ENCODE measurements around the gene SDC4.

DNA sequence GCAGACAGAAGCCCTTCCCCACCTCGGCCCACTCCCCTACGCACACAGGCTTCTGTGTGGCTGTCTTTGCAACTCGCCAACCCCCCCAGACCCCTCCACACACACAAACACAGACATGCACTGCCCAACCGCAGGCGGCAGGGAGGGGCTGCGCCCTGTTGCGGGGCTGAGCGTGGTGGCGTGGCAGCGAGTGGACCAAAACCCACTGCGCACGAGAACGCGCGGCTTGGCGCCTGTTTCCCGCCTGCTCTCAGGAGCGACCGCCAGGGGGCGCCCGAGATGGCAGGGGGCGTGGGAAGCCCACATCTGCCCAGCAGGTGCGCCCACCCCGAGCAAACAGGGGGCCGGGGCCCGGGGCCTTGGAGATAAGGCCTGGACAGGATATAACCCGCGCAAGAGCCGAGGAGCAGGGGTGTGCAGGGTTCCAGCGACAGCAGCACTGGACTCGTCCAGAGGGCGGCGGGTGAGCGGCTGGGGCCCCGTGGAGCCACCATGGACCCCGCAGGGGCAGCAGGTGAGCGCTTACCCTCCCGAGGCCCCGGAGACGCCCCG, 41.7 kb downstream of the SDC4 start, which contains the start of gene RBPJL:
- TF ChIP-seq, protein P1, sequence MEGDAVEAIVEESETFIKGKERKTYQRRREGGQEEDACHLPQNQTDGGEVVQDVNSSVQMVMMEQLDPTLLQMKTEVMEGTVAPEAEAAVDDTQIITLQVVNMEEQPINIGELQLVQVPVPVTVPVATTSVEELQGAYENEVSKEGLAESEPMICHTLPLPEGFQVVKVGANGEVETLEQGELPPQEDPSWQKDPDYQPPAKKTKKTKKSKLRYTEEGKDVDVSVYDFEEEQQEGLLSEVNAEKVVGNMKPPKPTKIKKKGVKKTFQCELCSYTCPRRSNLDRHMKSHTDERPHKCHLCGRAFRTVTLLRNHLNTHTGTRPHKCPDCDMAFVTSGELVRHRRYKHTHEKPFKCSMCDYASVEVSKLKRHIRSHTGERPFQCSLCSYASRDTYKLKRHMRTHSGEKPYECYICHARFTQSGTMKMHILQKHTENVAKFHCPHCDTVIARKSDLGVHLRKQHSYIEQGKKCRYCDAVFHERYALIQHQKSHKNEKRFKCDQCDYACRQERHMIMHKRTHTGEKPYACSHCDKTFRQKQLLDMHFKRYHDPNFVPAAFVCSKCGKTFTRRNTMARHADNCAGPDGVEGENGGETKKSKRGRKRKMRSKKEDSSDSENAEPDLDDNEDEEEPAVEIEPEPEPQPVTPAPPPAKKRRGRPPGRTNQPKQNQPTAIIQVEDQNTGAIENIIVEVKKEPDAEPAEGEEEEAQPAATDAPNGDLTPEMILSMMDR (IDR thresholded peaks at IDR 0.05) = peak; percentile 36 to 63 (median 54)
- TF ChIP-seq POLR2A (IDR thresholded peaks at IDR 0.05) (no peak), POLR2AphosphoS5 (IDR thresholded peaks at IDR 0.05) (no peak)
